ENCODE results near the gene STAT1. TPM values are rescaled to one million over a fixed set of nuclear protein-coding genes. Genes with fewer than 3 reads are reported as not detected.

STAT1 gene
- total RNA-seq, 1 donor from 2014 or later, result 61.7 TPM

- no peaks in the 10 kb centered on the region for H3K27me3 Mint-ChIP-seq (ENCODE audit: insufficient read depth, low read depth)
- DNase-seq (ENCODE audit: low spot score), result no peak
- Histone ChIP-seq H3K9me3 (ENCODE audit: low read depth) (no peaks in the 10 kb centered on the region), H3K36me3 (peaks cover 6% of the 10 kb centered on the region), H4K20me1 (ENCODE audit: low read depth) (no peaks in the 10 kb centered on the region), H3F3A (ENCODE audit: low read depth) (no peaks in the 10 kb centered on the region), H3K27me3 (no peaks in the 10 kb centered on the region), H3K4me2 (no peak overlapping the region), H3K27ac (no peak overlapping the region), H3K9ac (no peak overlapping the region), H3K4me1 (no peaks in the 10 kb centered on the region), H3K4me3 (no peak overlapping the region), H2AFZ (replicated peaks) (no peak overlapping the region), H3K79me2 (ENCODE audit: low read depth) (no peaks in the 10 kb centered on the region)
- no peak overlapping the region for H3K27ac Mint-ChIP-seq
- no peaks in the 10 kb centered on the region for H3K9me3 Mint-ChIP-seq
- no peak overlapping the region for H3K4me3 Mint-ChIP-seq
- TF ChIP-seq EZH2 (IDR thresholded peaks at IDR 0.05) (no peak), EZH2phosphoT487 (IDR thresholded peaks at IDR 0.05) (no peak), CTCF (IDR thresholded peaks at IDR 0.05) (no peak)
- no peaks in the 10 kb centered on the region for H3K4me1 Mint-ChIP-seq
- peaks cover 8% of the 10 kb centered on the region for H3K36me3 Mint-ChIP-seq
These were observed 81.5 kb downstream of the STAT1 start for GRCh38 chr2:190932514-190932913.

GRCh38 chr2:190930411-190930810, 83.6 kb downstream of the STAT1 start:
- H3K4me3 ChIP-seq, result no peak overlapping the region
- H3K79me2 ChIP-seq (ENCODE audit: low read depth), result no peaks in the 10 kb centered on the region
- no peaks in the 10 kb centered on the region for H3K9me3 ChIP-seq (ENCODE audit: low read depth)
- H2AFZ ChIP-seq (replicated peaks), result no peak overlapping the region
- H3K36me3 ChIP-seq, result peaks cover 4% of the 10 kb centered on the region
- H3K27me3 ChIP-seq, result no peaks in the 10 kb centered on the region
- H3K27ac ChIP-seq, result no peak overlapping the region
- Mint-ChIP-seq H3K4me3 (no peak overlapping the region), H3K27me3 (ENCODE audit: insufficient read depth, low read depth) (no peaks in the 10 kb centered on the region), H3K36me3 (peaks cover 8% of the 10 kb centered on the region), H3K27ac (no peak overlapping the region), H3K9me3 (no peaks in the 10 kb centered on the region), H3K4me1 (no peaks in the 10 kb centered on the region)
- H3K4me1 ChIP-seq, result no peaks in the 10 kb centered on the region
- no peak for DNase-seq (ENCODE audit: low spot score)
- H3F3A ChIP-seq (ENCODE audit: low read depth), result no peaks in the 10 kb centered on the region
- no peak overlapping the region for H3K4me2 ChIP-seq
- TF ChIP-seq EZH2phosphoT487 (IDR thresholded peaks at IDR 0.05) (no peak), CTCF (IDR thresholded peaks at IDR 0.05) (no peak), EZH2 (IDR thresholded peaks at IDR 0.05) (no peak)
- no peaks in the 10 kb centered on the region for H4K20me1 ChIP-seq (ENCODE audit: low read depth)
- no peak overlapping the region for H3K9ac ChIP-seq

- no peaks in the 10 kb centered on the region for H3K4me1 Mint-ChIP-seq
- H3K36me3 ChIP-seq, result no peaks in the 10 kb centered on the region
- H3K4me3 Mint-ChIP-seq, result no peak overlapping the region
- H3K27me3 Mint-ChIP-seq (ENCODE audit: insufficient read depth, low read depth), result no peaks in the 10 kb centered on the region
- no peak overlapping the region for H3K4me2 ChIP-seq
- H3K79me2 ChIP-seq (ENCODE audit: low read depth), result no peaks in the 10 kb centered on the region
- no peaks in the 10 kb centered on the region for H4K20me1 ChIP-seq (ENCODE audit: low read depth)
- H3K4me1 ChIP-seq, result peaks cover 4% of the 10 kb centered on the region
- H2AFZ ChIP-seq (replicated peaks), result no peak overlapping the region
- no peaks in the 10 kb centered on the region for H3K9me3 ChIP-seq (ENCODE audit: low read depth)
- no peaks in the 10 kb centered on the region for H3F3A ChIP-seq (ENCODE audit: low read depth)
- no peak overlapping the region for H3K4me3 ChIP-seq
- no peak for DNase-seq (ENCODE audit: low spot score)
- no peak for TF ChIP-seq EZH2 (IDR thresholded peaks at IDR 0.05)
- H3K27ac Mint-ChIP-seq, result no peak overlapping the region
- no peak overlapping the region for H3K9ac ChIP-seq
- H3K36me3 Mint-ChIP-seq, result peaks cover 8% of the 10 kb centered on the region
- no peaks in the 10 kb centered on the region for H3K27me3 ChIP-seq
- H3K9me3 Mint-ChIP-seq, result no peaks in the 10 kb centered on the region
- H3K27ac ChIP-seq, result no peak overlapping the region
These were observed 84.1 kb downstream of the STAT1 start for GRCh38 chr2:190929919-190930318.

- H4K20me1 ChIP-seq (ENCODE audit: low read depth), result no peaks in the 10 kb centered on the region
- Mint-ChIP-seq H3K27ac (no peak overlapping the region), H3K27me3 (ENCODE audit: insufficient read depth, low read depth) (no peaks in the 10 kb centered on the region), H3K4me1 (no peaks in the 10 kb centered on the region), H3K36me3 (peaks cover 23% of the 10 kb centered on the region), H3K4me3 (no peak overlapping the region), H3K9me3 (no peaks in the 10 kb centered on the region)
- TF ChIP-seq EZH2 (IDR thresholded peaks at IDR 0.05) (no peak), EZH2phosphoT487 (IDR thresholded peaks at IDR 0.05) (no peak), CTCF (IDR thresholded peaks at IDR 0.05) (no peak)
- no peaks in the 10 kb centered on the region for H3F3A ChIP-seq (ENCODE audit: low read depth)
- no peak overlapping the region for H3K4me2 ChIP-seq
- H3K27ac ChIP-seq, result no peak overlapping the region
- no peak overlapping the region for H3K4me3 ChIP-seq
- H3K9me3 ChIP-seq (ENCODE audit: low read depth), result no peaks in the 10 kb centered on the region
- no peaks in the 10 kb centered on the region for H3K79me2 ChIP-seq (ENCODE audit: low read depth)
- H2AFZ ChIP-seq (replicated peaks), result no peak overlapping the region
- H3K36me3 ChIP-seq, result no peaks in the 10 kb centered on the region
- no peak for DNase-seq (ENCODE audit: low spot score)
- no peaks in the 10 kb centered on the region for H3K27me3 ChIP-seq
- no peak overlapping the region for H3K9ac ChIP-seq
- H3K4me1 ChIP-seq, result peaks cover 6% of the 10 kb centered on the region
These were observed 86.7 kb downstream of the STAT1 start for GRCh38 chr2:190927301-190927700.

Measured in neural progenitor cell (in vitro differentiated cells).